ENCODE data around the gene WNT10A. TPM values are rescaled to one million over a fixed set of nuclear protein-coding genes. Genes with fewer than 3 reads are reported as not detected.

Gene WNT10A
- total and polyA plus RNA-seq, 10 donors: 1.5 to 7.9 (median 2.3) TPM

DNA sequence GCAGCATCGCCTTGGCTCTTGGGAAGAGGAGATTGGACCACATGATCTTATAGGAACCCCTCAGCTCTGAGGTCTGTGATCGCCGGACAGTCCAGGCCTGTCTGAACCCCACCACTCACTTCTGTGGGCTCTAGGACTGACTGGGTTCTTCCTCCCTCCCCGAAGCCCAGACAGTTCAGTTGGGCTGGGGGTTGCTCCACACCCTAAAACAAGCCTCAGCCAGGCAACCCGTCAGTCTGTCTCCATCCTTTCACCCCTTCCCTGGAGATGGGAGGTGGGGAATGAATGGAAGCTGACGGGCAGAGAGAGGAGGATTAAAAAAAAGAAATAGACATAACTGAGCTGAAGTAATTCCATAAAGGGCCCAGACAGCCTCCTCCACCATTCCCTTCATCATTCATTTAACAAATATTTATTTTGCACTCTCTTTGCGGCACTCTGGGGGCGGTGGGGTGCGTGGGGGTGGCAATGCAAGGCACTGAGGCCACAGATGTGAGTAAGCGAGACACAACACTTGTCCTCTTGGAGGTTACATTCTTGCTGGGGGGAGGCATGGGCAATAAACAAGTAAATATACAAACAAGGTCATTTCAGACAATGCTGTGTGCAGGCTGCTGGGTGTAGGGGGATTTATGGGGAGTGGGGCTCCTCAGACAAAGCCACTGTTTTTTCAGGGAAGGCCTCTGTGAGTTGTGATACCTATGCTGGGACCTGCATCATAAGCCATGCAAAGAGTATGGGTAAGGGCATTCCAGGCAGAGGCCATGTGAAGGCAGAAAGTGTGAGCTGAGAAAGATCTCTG lies 12.9 kb downstream of the WNT10A start:
- Histone ChIP-seq H3K36me3 (no peaks in the 10 kb centered on the region), H3K27ac (peak overlapping the region; percentile 22 to 90 (median 82)), H3K9me3 (no peaks in the 10 kb centered on the region), H3K27me3 (replicated peaks in 1 of 7) (peaks cover 0 to 71% (median 24%) of the 10 kb centered on the region in 7 donors), H3K4me1 (peaks cover 31 to 73% (median 64%) of the 10 kb centered on the region in 6 donors), H3K4me3 (peak overlapping the region in 7 of 8 donors; percentile 25 to 71 (median 40))
- intact Hi-C loops (cut with DNase I; ENCODE audit: low total_unique reads): no loop called here
- no peak for TF ChIP-seq POLR2AphosphoS5 (IDR thresholded peaks at IDR 0.05)
- no peak for TF ChIP-seq CTCF (IDR thresholded peaks at IDR 0.05 in 8 of 11, conservative IDR thresholded peaks at IDR 0.05 in 3 of 11)
- no peak for TF ChIP-seq POLR2A (IDR thresholded peaks at IDR 0.05)
- no peak for DNase-seq
- WGBS, 5 donors: 39 to 56% (median 43%) methylated on average over 8 to 10 of the region's 10 CpGs

- peaks cover 0 to 78% (median 32%) of the 10 kb centered on the region in 7 donors for H3K27me3 ChIP-seq (replicated peaks in 1 of 7)
Observed at GRCh38 chr2:218894151-218894879, 13.7 kb downstream of the WNT10A start.

GRCh38 chr2:218894880-218895157 lies 14.2 kb downstream of the WNT10A start:
- Histone ChIP-seq H3K4me1 (peaks cover 31 to 76% (median 65%) of the 10 kb centered on the region in 6 donors), H3K4me3 (no peak overlapping the region), H3K36me3 (no peaks in the 10 kb centered on the region), H3K27me3 (replicated peaks in 1 of 7) (peaks cover 0 to 83% (median 36%) of the 10 kb centered on the region in 7 donors), H3K27ac (peak overlapping the region in 1 of 8 donors; percentile 90), H3K9me3 (no peaks in the 10 kb centered on the region)
- WGBS, 5 donors: 74 to 94% (median 84%) methylated on average over 4 of the region's 4 CpGs
- DNase-seq: no peak
- intact Hi-C loops (cut with DNase I; ENCODE audit: low total_unique reads): no loop called here
- no peak for TF ChIP-seq POLR2A (IDR thresholded peaks at IDR 0.05)

More at GRCh38 chr2:218894151-218894879, 13.7 kb downstream of the WNT10A start:
- no peaks in the 10 kb centered on the region for H3K36me3 ChIP-seq
- 75 to 86% (median 79%) methylated on average over 11 to 12 of the region's 12 CpGs for WGBS, 5 donors
- no peaks in the 10 kb centered on the region for H3K9me3 ChIP-seq
- peak overlapping the region in 3 of 8 donors; percentile 7 to 90 (median 82) for H3K27ac ChIP-seq
- intact Hi-C loops (cut with DNase I; ENCODE audit: low total_unique reads): no loop called here
- DNase-seq: no peak
- TF ChIP-seq POLR2AphosphoS5 (IDR thresholded peaks at IDR 0.05) (no peak), CTCF (IDR thresholded peaks at IDR 0.05 in 8 of 11, conservative IDR thresholded peaks at IDR 0.05 in 3 of 11) (no peak), POLR2A (IDR thresholded peaks at IDR 0.05) (no peak)
- no peak overlapping the region for H3K4me3 ChIP-seq
- peaks cover 31 to 76% (median 65%) of the 10 kb centered on the region in 6 donors for H3K4me1 ChIP-seq

DNA sequence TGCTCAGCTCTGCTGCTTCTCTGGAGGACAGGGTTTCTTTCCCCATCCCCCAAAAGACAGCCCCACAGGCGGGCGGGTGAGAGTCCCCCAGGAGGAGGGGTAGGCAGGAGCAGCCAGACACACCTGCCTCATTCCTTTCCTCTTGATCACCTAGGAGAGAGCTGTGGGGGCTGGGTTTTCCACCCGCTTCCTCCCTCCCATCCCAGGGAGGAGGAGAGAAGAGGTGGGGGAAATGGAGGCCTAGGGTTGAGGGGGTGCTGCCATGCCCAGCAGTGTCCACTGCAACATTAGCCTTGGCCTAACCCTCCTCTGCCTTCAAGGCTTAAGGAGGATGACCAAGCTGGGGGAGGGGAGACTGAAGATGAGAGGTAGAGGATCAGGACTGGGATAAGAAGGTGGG lies 14.7 kb downstream of the WNT10A start:
- H3K4me3 ChIP-seq: no peak overlapping the region
- DNase-seq: no peak
- H3K27ac ChIP-seq: peak overlapping the region in 1 of 8 donors; percentile 86
- no peak for TF ChIP-seq CTCF (IDR thresholded peaks at IDR 0.05 in 8 of 11, conservative IDR thresholded peaks at IDR 0.05 in 3 of 11)
- no peak for TF ChIP-seq POLR2A (IDR thresholded peaks at IDR 0.05)
- no peak for TF ChIP-seq POLR2AphosphoS5 (IDR thresholded peaks at IDR 0.05)
- H3K4me1 ChIP-seq: peaks cover 31 to 76% (median 65%) of the 10 kb centered on the region in 6 donors
- 65 to 83% (median 78%) methylated on average over 3 of the region's 3 CpGs for WGBS, 5 donors
- H3K36me3 ChIP-seq: no peaks in the 10 kb centered on the region
- no peaks in the 10 kb centered on the region for H3K9me3 ChIP-seq
- H3K27me3 ChIP-seq (replicated peaks in 1 of 7): peaks cover 0 to 88% (median 37%) of the 10 kb centered on the region in 7 donors
- intact Hi-C loops (cut with DNase I; ENCODE audit: low total_unique reads): no loop called here
